HCT116 (cell line): ENCODE measurements around the gene MLANA. TPM values are rescaled to one million over a fixed set of nuclear protein-coding genes. Genes with fewer than 3 reads are reported as not detected.

ENCODE experiments used
- ATAC-seq: fragments of 200-7000 bp; cut with Tn5 transposase; 2 replicates; pipeline ENCODE4 v1.9.1; 2020; ENCODE audit warnings: mild to moderate bottlenecking, moderate library complexity
- BruUV-seq: library from RNA; stranded (reverse); fragments of 400-500 nt; replicated peaks from 2 replicates; lab custom pipeline; 2021; lab: Mats Ljungman, UMichigan
- CTCF ChIA-PET: fragments of 300-600 bp; sonication (Branson Sonifier 250); formaldehyde crosslinking; loops from one replicate; lab custom pipeline; 2021; ENCODE audit warnings: antibody characterized with exemption; lab: Charles Lee
- POLR2A ChIA-PET: fragments of 300-600, 350-600 bp; sonication (Branson Sonifier 250); formaldehyde crosslinking; loops from one replicate; lab custom pipeline; 2021; ENCODE audit warnings: antibody characterized with exemption; lab: Charles Lee
- RAD21 ChIA-PET, 2 experiments: fragments of 300-600 bp; sonication (Branson Sonifier 250); formaldehyde crosslinking; loops; one replicate each; lab custom pipeline; 2023; ENCODE audit warnings: low total read pairs in 2 of 2; ENCODE audit not compliant: uncharacterized antibody in 2 of 2, unreplicated experiment in 2 of 2, low non-redundant PET in 1 of 2; lab: Charles Lee
- DNase-seq: peaks from one replicate; pipeline ENCODE4 v3.0.0-alpha.2; 2010; ENCODE audit warnings: low read depth, low spot score
- H2AFZ ChIP-seq: fragments of 200-600 bp; shearing (Covaris generic), sonication (generic); 2 replicates; pipeline ENCODE4 v1.6.1; 2017; ENCODE audit warnings: low read depth, mixed run types, mixed read lengths, antibody characterized with exemption, low read length; ENCODE audit not compliant: poor library complexity, severe bottlenecking
- H3K27ac ChIP-seq: 2 replicates; pipeline ENCODE4 v1.5.1; 2012; ENCODE audit warnings: low read depth, low read length
- H3K27me3 ChIP-seq: fragments of 200-600 bp; sonication (generic); 2 replicates; pipeline ENCODE4 v1.6.1; 2016; ENCODE audit warnings: mixed run types, low read length, mixed read lengths; ENCODE audit not compliant: insufficient read depth
- H3K36me3 ChIP-seq, 2 experiments: fragments of 200-500 bp in 1 of 2; fragments of 200-600 bp in 1 of 2; sonication (Bioruptor generic) in 1 of 2; sonication (generic) in 1 of 2; 2 replicates each; pipeline versions ENCODE4 v1.5.1 to v1.6.1; 2014 to 2016; ENCODE audit warnings: low read length in 2 of 2, inconsistent platforms in 1 of 2, mixed read lengths in 1 of 2, mixed run types in 1 of 2; ENCODE audit not compliant: insufficient read depth in 2 of 2, control insufficient read depth in 1 of 2
- H3K4me1 ChIP-seq, 2 experiments: fragments of 200-600 bp in 1 of 2; sonication (generic) in 1 of 2; 2 replicates each; pipeline versions ENCODE4 v1.5.1 to v1.6.1; 2012 to 2017; ENCODE audit warnings: low read length in 2 of 2, inconsistent platforms in 1 of 2, mild to moderate bottlenecking in 1 of 2, mixed read lengths in 1 of 2, mixed run types in 1 of 2, moderate library complexity in 1 of 2; ENCODE audit not compliant: insufficient read depth in 2 of 2, control insufficient read depth in 1 of 2
- H3K4me2 ChIP-seq: fragments of 200-600 bp; sonication (generic); 2 replicates; pipeline ENCODE4 v1.6.1; 2017; ENCODE audit warnings: mixed run types, low read length, mixed read lengths
- H3K4me3 ChIP-seq, 2 experiments: fragments of 200-600 bp in 1 of 2; sonication (generic) in 1 of 2; replicated peaks in 1 of 2; 2 replicates each; pipeline ENCODE4 v1.5.1; 2011 to 2016; ENCODE audit warnings: low read length in 2 of 2, control low read depth in 1 of 2, low read depth in 1 of 2, mild to moderate bottlenecking in 1 of 2, mixed read lengths in 1 of 2, mixed run types in 1 of 2
- H3K79me2 ChIP-seq: fragments of 200-600 bp; sonication (generic); 2 replicates; pipeline ENCODE4 v1.6.1; 2017; ENCODE audit warnings: mild to moderate bottlenecking, mixed run types, low read length, moderate library complexity, mixed read lengths; ENCODE audit not compliant: insufficient read depth
- H3K9ac ChIP-seq: fragments of 200-600 bp; sonication (generic); 2 replicates; pipeline ENCODE4 v1.6.1; 2016; ENCODE audit warnings: low read length, mixed read lengths
- H3K9me2 ChIP-seq: fragments of 200-600 bp; sonication (generic), shearing (Covaris generic); 2 replicates; pipeline ENCODE4 v1.6.1; 2017; ENCODE audit warnings: mixed run types, mild to moderate bottlenecking, moderate library complexity; ENCODE audit not compliant: insufficient read depth
- H3K9me3 ChIP-seq, 2 experiments: fragments of 200-500 bp in 1 of 2; fragments of 200-600 bp in 1 of 2; sonication (Bioruptor generic) in 1 of 2; sonication (generic) in 1 of 2; 2 replicates each; pipeline ENCODE4 v1.6.1; 2014 to 2017; ENCODE audit warnings: low read length in 2 of 2, mixed read lengths in 2 of 2, inconsistent platforms in 1 of 2, low read depth in 1 of 2, mild to moderate bottlenecking in 1 of 2, mixed run types in 1 of 2, moderate library complexity in 1 of 2; ENCODE audit not compliant: control insufficient read depth in 1 of 2, insufficient read depth in 1 of 2
- H4K20me1 ChIP-seq: fragments of 200-600 bp; sonication (generic), shearing (Covaris generic); 2 replicates; pipeline ENCODE4 v1.6.1; 2017; ENCODE audit warnings: mixed run types, mild to moderate bottlenecking, moderate library complexity; ENCODE audit not compliant: insufficient read depth
- CBX3 ChIP-seq: IDR thresholded peaks from 2 replicates; pipeline ENCODE4 v1.6.1; 2012; ENCODE audit warnings: low read depth
- CEBPB ChIP-seq: IDR thresholded peaks from 2 replicates; pipeline ENCODE4 v1.6.1; 2012; ENCODE audit warnings: low read depth
- EGR1 ChIP-seq: IDR thresholded peaks from 2 replicates; pipeline ENCODE4 v1.6.1; 2012; ENCODE audit warnings: low read depth
- ELF1 ChIP-seq: IDR thresholded peaks from 2 replicates; pipeline ENCODE4 v1.6.1; 2012; ENCODE audit warnings: low read depth, borderline replicate concordance
- EZH2 ChIP-seq: fragments of 200-600 bp; sonication (generic); IDR thresholded peaks from 2 replicates; pipeline ENCODE4 v1.6.1; 2017; ENCODE audit warnings: antibody characterized with exemption, mixed run types
- EZH2phosphoT487 ChIP-seq: fragments of 200-600 bp; IDR thresholded peaks from 2 replicates; pipeline ENCODE4 v1.6.1; 2018; ENCODE audit warnings: antibody characterized with exemption, borderline replicate concordance
- FOSL1 ChIP-seq: IDR thresholded peaks from 2 replicates; pipeline ENCODE4 v1.6.1; 2012; ENCODE audit warnings: low read depth
- JUND ChIP-seq: IDR thresholded peaks from 2 replicates; pipeline ENCODE4 v1.6.1; 2012
- POLR2A ChIP-seq: IDR thresholded peaks from 2 replicates; pipeline ENCODE4 v1.7.0; 2011; ENCODE audit warnings: borderline replicate concordance; ENCODE audit not compliant: insufficient read depth, insufficient read length; ENCODE audit errors: extremely low read depth
- RAD21 ChIP-seq: IDR thresholded peaks from 2 replicates; pipeline ENCODE4 v1.6.1; 2012; ENCODE audit warnings: low read depth, mild to moderate bottlenecking
- TCF7L2 ChIP-seq: IDR thresholded peaks from 2 replicates; pipeline ENCODE4 v1.7.0; 2011; ENCODE audit warnings: borderline replicate concordance, inconsistent platforms; ENCODE audit not compliant: insufficient read depth, insufficient read length; ENCODE audit errors: extremely low read depth
- YY1 ChIP-seq: IDR thresholded peaks from 2 replicates; pipeline ENCODE4 v1.6.1; 2011; ENCODE audit warnings: low read length, low read depth, moderate library complexity, mild to moderate bottlenecking; ENCODE audit not compliant: insufficient replicate concordance; ENCODE audit errors: extremely low read depth
- ZFX ChIP-seq: fragments of 450-650 bp; IDR thresholded peaks from 2 replicates; pipeline ENCODE4 v1.6.1; 2017
- ZNF274 ChIP-seq: fragments of 200-500 bp; sonication (Bioruptor generic); IDR thresholded peaks from 2 replicates; pipeline ENCODE4 v1.6.1; 2014; ENCODE audit warnings: mild to moderate bottlenecking, low read depth, low read length, inconsistent platforms
- intact Hi-C: fragments of 100-400 bp; cut with micrococcal nuclease; formaldehyde crosslinking; loops from 2 replicates; pipeline ENCODE4 v1.10.0; 2022
- total RNA-seq: library from RNA; stranded (reverse); gene quantifications from one replicate; pipeline ENCODE4 v1.2.1, GENCODE V29; 2021; ENCODE audit not compliant: unreplicated experiment
- TF ChIP-seq, protein P1 (sequence below), 3 experiments: fragments of 200-600 bp in 1 of 3; sonication (generic) in 1 of 3; IDR thresholded peaks in 2 of 3; conservative IDR thresholded peaks in 1 of 3; 2 replicates each; pipeline ENCODE4 v1.5.1; 2012 to 2017; ENCODE audit warnings: low read depth in 2 of 3, low read length in 2 of 3, antibody characterized with exemption in 1 of 3, borderline replicate concordance in 1 of 3, control low read depth in 1 of 3, mild to moderate bottlenecking in 1 of 3, mixed read lengths in 1 of 3, mixed run types in 1 of 3, moderate library complexity in 1 of 3; ENCODE audit not compliant: insufficient read depth in 1 of 3
- TF ChIP-seq, protein P2 (sequence below): IDR thresholded peaks from 2 replicates; pipeline ENCODE4 v1.6.1; 2012

The MLANA gene
- total RNA-seq, 1 experiment from 2014 or later, result not detected

DNA sequence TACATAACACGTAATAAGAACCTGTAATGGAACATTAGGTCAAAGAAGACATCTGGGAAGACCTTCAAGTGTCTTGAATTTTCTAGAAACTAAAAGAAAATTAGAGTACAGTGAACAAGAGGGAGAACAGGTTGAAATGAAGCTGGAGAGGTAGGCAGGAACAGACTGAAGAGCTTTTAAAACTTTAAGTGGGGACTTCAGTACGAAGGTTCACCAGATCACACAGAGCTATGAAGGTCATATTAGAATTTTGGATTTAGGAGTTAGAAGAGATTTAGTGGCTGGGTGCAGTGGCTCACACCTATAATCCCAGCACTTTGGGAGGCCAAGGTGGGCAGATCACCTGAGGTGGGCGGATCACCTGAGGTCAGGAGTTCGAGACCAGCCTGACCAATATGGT, 26.6 kb downstream of the MLANA start:
- Histone ChIP-seq H3K27ac (no peak overlapping the region), H3K27me3 (no peaks in the 10 kb centered on the region), H3K4me1 (no peaks in the 10 kb centered on the region), H3K4me3 (no peak overlapping the region), H2AFZ (no peak overlapping the region), H3K4me2 (no peak overlapping the region), H3K36me3 (peaks cover 0 to 2% of the 10 kb centered on the region in 2 experiments; a peak in 1 of 4 replicates), H4K20me1 (no peaks in the 10 kb centered on the region), H3K9me2 (no peaks in the 10 kb centered on the region), H3K9ac (no peak overlapping the region), H3K79me2 (no peaks in the 10 kb centered on the region), H3K9me3 (no peaks in the 10 kb centered on the region)
- POLR2A ChIA-PET, result no interaction called here
- RAD21 ChIA-PET, result no interaction called here
- TF ChIP-seq POLR2A (no peak), CEBPB (no peak), TCF7L2 (no peak)
- TF ChIP-seq, protein P1, sequence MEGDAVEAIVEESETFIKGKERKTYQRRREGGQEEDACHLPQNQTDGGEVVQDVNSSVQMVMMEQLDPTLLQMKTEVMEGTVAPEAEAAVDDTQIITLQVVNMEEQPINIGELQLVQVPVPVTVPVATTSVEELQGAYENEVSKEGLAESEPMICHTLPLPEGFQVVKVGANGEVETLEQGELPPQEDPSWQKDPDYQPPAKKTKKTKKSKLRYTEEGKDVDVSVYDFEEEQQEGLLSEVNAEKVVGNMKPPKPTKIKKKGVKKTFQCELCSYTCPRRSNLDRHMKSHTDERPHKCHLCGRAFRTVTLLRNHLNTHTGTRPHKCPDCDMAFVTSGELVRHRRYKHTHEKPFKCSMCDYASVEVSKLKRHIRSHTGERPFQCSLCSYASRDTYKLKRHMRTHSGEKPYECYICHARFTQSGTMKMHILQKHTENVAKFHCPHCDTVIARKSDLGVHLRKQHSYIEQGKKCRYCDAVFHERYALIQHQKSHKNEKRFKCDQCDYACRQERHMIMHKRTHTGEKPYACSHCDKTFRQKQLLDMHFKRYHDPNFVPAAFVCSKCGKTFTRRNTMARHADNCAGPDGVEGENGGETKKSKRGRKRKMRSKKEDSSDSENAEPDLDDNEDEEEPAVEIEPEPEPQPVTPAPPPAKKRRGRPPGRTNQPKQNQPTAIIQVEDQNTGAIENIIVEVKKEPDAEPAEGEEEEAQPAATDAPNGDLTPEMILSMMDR (IDR thresholded peaks at IDR 0.05 in 2 of 3, conservative IDR thresholded peaks at IDR 0.05 in 1 of 3; ENCODE audit: borderline replicate concordance in 1 of 3, insufficient read depth in 1 of 3, low read depth in 2 of 3, low read length in 2 of 3), result no peak
- DNase-seq, result no peak
- intact Hi-C loops, result no loop called here
- BruUV-seq, result no TSS peak
- CTCF ChIA-PET, result no interaction called here
- ATAC-seq, result no peak

DNA sequence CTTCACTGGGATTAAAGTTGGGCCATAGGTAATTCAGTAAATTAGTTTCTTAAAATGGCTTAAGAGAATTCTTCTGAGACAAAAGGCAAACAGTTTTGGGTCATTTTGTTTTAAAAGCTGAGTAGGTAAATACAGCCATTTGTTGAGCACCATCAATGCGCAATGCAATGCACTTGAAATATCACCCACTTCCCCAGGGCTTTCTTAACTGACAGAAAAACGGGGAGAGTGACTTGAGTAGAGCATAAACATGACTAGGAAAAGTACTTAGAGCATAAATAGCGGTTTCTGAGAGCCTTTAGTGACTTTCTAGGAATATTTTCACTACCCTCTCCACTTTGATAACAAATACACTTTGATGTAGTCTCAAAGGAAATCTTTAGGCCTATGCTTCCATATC, 27.2 kb downstream of the MLANA start:
- H3K27me3 ChIP-seq, result no peaks in the 10 kb centered on the region
- H4K20me1 ChIP-seq, result no peaks in the 10 kb centered on the region
- CTCF ChIA-PET, result no interaction called here
- no TSS peak for BruUV-seq
- TF ChIP-seq FOSL1 (no peak), ZFX (no peak), EGR1 (no peak), CEBPB (no peak), RAD21 (no peak), CBX3 (no peak), ZNF274 (no peak), ELF1 (no peak), JUND (no peak), YY1 (no peak), EZH2phosphoT487 (no peak), POLR2A (no peak), TCF7L2 (no peak), EZH2 (no peak)
- TF ChIP-seq, protein P2, sequence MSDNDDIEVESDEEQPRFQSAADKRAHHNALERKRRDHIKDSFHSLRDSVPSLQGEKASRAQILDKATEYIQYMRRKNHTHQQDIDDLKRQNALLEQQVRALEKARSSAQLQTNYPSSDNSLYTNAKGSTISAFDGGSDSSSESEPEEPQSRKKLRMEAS, result no peak
- TF ChIP-seq, protein P1 (IDR thresholded peaks at IDR 0.05 in 2 of 3, conservative IDR thresholded peaks at IDR 0.05 in 1 of 3; ENCODE audit: borderline replicate concordance in 1 of 3, insufficient read depth in 1 of 3, low read depth in 2 of 3, low read length in 2 of 3), result no peak
- TF ChIP-seq, all 23 proteins: peak for 0
- no peaks in the 10 kb centered on the region for H3K79me2 ChIP-seq
- RAD21 ChIA-PET, result no interaction called here
- POLR2A ChIA-PET, result no interaction called here
- ATAC-seq (no peak), DNase-seq (no peak)
- no peaks in the 10 kb centered on the region for H3K9me3 ChIP-seq
- no peak overlapping the region for H3K27ac ChIP-seq
- intact Hi-C loops, result no loop called here
- H3K4me1 ChIP-seq, result no peaks in the 10 kb centered on the region
- H3K9ac ChIP-seq, result no peak overlapping the region
- no peak overlapping the region for H3K4me2 ChIP-seq
- no peaks in the 10 kb centered on the region for H3K9me2 ChIP-seq
- H3K36me3 ChIP-seq, result peaks cover 0 to 2% of the 10 kb centered on the region in 2 experiments; a peak in 1 of 4 replicates
- no peak overlapping the region for H2AFZ ChIP-seq
- no peak overlapping the region for H3K4me3 ChIP-seq
